ENCODE results near the gene METTL21A.

Gene METTL21A

DNA sequence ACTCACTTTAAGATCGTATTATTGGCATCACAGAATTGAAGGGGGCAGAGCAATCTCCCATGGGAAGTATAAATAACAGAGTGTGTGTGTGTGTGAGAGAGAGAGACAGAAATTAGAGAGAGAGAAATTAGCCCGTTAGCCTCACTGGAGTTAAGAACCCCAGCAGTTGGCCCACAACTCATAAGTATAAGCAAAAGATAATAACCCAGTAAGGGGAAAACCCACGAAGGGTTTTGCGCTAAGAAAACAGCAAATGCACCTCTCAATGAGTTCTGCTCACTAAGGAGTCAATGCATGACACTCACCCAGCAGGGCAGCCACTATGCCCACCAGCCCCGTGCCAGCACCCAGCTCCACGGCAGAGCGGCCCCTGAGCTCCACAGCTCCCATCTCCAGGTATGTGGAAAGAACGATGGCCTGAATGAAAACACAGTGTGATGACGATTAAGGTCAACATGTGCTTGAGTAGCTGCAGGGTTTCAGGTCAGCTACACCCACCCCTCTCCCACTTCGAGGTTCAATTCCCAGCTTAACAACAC is 3.6 kb downstream of the METTL21A start:
- DNase-seq, result no peak

DNA sequence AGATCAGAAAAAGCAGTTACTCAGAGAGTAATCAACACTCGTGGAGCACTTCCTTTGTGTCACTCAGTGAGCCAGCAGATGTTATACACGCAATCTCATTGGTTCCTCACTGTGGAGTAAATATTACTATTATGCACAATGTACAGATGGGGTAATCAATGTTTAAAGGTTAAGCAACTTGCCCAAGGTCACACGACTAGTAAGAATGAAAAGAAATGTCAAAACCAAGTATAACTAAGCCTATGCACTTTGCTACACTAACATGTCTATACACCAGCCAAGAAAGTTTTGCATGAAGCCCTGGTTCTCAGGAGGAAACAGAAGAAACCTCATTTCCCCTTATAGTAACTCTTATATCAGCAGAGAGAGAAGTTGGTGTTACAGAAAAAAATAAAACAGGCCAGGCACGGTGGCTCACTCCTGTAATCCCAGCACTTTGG is 5.4 kb downstream of the METTL21A start:
- DNase-seq, result no peak

DNA sequence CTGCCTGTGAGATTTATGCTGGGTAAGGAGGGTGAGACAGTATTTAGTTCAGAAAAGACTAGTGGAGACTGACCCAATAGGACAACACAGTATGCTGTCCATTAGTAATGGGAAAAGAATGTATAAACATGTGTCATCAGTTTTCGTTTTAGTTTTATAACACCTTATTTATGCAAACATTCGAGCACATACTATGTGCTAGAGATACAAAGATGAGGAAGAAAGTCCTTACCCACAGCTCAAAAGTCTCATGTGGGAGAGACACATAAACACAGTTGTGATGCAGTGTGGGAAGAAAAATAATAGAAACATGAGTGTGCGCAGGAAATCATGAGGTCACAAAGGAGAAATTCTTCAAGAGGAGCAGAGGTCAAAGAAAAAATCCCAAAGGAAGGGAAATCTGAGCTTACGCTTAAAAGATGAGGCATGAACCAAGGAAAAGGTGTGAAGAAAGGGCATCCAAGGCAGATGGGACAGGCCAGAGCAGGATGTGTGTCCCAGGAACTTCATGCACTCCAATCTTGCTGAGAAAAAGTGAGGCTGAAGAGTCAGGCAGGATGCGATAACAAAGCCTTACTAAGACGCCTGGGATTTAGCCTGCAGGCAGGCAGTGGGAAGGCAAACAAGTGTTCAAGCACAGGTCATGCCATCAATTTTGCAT is 8.1 kb downstream of the METTL21A start:
- no peak for DNase-seq

DNA sequence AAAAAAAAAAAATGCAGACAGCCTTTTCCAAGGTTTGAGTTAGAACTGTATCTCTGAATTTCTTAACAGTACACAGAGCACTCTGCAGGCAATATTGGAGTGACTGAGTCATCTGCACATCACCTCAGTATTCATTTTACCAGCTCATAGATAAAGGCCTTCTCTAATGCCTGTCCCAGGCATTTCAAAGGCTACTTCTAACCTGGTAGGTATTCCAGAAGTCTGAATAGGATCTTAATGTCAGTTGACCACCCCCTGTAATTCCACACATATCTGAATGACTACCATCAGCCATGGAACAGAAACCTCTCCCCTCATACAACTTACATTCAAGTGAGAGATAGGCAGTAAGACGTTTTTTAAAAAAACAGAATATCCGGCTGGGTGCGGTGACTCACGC is 9.0 kb downstream of the METTL21A start:
- DNase-seq, result no peak

DNA sequence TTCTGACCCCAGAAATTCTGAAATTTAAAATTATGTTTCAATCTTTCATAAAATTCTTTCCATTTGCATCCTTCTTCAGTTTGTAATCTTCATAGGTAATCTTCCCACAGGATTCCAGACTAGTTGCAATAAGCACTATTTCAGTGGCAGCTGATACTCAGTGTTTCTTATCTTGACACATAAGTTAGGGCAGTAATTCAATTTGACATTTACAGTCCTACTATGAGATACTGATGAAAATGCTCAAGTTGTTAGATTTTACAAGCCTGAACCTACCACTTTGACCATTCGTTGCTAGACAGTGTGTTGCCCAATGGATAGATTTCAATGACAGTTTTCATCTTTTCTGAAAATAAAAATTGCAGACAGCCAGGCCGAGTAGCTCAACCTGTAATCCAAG is 10.4 kb downstream of the METTL21A start:
- DNase-seq, result no peak

DNA sequence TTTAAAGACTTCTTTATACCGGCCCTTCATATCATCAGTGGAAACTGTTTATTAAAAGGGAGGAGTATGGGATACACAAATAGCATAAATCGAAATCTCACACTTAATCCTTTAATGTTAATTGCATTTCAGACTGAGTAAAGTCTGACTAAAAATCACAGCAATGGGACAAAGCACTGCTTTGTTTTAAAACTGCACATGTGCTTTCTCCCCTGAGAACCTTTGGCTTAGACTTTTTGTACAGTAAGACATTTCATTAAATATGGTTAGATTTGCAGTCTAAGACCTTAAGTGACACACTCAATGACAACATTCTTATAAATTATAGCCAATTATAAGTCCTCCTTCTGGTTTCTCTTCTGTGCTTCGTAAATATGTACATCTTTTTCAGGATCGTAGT is 12.5 kb downstream of the METTL21A start:
- no peak for DNase-seq

DNA sequence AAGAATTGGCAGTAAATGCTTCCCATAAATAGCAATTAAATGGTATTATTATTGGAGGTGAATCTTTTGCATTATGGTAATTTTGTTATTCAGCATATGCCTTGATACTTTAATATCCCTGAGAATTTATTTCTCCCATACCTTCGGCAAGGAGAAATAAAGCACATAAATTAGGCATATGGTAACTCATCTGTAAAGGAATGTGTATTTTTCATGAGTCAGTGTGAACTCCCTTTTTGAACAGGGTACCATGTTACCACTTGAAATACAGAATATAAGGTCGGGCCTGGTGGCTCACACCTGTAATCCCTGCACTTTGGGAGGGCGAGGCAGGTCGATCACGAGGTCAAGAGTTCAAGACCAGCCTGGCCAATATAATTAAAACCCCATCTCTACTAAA is 18.4 kb downstream of the METTL21A start:
- no peak for DNase-seq

DNA sequence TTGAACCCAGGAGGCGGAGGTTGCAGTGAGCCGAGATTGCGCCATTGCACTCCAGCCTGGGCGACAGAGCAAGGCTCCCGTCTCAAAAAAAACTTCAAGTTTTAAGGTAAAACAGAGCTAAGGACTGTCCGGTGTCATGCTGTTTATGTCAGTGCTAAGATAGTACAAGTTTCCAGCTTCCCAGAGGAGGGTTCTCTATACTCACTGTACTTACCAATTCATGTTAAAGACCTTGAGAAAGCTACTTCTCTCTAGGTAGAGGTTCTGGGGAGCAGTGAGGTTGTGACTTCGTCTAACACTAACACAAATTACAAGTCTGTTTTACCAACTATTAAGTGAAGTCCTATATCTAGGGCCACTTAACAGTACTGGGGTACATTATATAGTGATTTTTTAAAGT is 18.8 kb downstream of the METTL21A start:
- DNase-seq, result no peak

DNA sequence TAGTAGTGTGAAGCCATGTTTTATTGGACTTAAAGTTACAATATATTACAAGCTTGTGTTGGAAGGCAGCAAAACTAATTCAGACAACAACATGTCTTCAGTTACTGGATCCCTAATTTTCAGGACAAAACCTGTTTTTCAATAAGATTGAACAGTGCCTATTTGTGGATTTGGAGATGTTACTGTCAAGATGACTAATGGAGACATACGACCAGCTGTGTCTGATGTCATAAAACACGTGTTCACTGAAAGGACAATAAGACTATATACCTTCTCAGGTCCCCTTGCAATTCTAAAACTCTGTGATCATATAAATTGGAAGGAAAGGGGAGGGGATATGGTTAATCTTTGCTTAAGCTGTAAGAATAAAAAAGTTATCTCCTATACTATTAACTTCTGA is 21.7 kb downstream of the METTL21A start:
- DNase-seq, result no peak

DNA sequence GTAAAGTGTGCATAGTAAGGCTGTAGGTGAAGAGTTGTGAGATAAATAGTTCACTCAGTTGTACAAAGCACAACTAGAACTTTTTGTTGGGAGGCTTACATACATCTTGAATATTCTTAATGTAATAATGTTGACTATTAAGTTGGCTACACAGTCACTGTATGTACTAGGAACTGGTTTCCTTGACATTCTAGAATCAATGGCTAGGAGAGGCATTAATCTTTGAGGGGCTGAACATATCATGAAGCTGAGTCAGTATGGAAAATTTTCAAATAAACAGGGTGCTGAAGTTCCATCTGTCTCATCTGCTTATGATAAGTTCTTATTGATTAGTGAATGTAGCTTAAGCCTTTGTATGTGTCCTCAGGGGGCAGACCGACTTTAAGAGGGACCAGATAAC is 23.4 kb downstream of the METTL21A start:
- no peak for DNase-seq

DNA sequence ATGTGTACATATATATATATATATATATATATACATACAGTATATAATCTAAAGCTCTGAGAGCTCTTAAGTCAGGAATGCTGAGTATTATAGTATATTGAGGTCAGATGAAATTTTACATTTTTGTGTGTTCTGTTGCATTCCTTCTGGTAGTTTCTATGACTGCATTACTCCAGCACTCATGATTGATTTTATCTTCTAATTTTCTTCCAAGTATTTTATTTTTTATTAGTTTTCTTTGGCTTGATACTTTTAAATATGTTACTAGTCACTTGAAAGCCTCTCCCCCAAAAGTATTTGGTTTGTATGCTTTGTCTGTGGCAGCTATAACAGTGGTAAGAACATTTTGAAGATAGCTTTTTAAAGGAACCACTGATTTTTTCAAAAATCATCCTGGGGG is 25.0 kb downstream of the METTL21A start:
- DNase-seq, result no peak

DNA sequence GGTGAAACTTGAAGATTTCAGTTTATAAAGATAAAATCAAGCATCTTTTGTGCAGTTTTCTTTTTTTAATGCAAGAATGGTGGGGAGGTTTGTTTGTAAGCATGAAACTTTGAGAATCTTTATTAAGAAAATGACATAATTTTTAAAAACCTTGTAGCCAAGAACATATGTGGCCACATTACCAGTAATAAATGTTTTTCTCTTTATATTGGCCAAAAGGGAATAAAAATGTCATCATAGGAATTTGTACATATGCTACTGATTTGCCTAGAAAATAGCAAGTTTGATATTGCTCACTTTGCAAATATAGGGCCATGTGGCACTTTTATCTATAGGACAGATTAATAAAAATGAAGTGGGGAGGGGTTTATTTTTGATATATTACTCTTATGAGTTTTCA is 25.6 kb downstream of the METTL21A start:
- DNase-seq, result no peak

DNA sequence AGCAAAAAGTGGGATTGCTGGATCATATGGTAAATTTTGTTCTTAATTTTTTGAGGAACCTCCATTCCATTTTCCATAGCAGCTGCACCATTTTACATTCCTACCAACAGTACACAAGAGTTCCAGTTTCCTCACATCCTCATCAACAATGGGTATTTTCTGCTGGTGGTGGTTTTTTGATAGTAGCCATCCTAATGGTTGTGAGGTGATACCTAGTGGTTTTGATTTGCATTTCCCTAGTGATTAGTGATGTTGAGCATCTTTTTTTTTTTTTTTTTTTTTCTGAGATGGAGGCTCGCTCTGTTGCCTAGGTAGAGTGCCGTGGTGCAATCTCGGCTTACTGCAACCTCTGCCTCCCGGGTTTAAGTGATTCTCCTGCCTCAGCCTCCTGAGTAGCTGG is 30.5 kb downstream of the METTL21A start:
- no peak for DNase-seq

DNA sequence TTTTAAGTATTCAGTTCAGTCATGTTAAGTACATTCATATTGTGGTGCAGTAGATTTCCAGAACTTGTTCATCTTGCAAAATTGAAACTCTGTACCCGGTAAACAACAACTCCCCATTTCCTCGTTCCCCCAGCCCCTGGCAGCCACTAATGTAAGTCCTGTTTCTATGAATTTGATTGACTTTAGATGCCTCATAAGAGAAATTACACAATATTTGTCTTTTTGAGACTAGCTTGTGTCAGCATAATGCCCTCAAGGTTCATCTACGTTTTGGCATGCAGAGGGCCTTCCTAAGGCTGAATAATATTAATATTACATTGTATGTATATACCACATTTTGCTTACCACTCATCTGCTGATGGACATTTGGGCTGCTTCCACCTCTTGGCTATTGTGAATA is 30.9 kb downstream of the METTL21A start:
- DNase-seq, result no peak

DNA sequence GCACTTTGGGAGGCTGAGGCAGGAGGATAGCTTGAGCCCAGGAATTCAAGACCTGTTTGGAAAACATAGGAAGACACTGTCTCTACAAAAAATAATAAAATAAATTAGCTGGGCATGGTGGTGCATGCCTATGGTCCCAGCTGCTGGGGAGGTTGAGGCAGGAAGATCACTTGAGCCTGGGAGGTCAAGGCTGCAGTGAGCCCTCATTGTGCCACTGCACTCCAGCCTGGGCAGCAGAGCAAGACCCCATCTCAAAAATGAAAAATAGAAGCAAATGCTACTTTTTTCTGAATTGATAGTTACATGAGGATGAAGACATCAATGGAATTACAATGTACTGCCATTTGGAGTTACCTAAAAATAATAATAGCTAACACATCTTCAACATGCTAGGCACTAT is 31.9 kb downstream of the METTL21A start:
- DNase-seq, result no peak

DNA sequence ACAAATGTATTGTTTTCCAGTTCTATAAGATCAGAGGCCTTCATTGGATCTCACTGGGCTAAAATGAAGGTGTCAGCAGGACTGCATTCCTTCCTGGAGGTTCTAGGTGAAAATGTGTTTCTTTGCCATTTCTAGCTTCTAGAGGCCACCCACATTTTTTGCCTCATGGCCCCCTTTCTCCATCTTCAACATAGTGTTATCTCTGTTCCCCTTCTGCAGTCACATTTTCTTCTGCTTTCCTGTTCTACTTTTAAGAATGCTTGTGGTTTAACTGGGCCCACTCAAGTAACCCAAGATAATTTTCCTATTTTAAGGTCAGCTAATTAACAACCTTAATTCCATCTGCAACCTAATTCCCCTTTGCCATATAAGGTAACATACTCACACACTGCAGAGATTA is 36.1 kb downstream of the METTL21A start:
- no peak for DNase-seq

DNA sequence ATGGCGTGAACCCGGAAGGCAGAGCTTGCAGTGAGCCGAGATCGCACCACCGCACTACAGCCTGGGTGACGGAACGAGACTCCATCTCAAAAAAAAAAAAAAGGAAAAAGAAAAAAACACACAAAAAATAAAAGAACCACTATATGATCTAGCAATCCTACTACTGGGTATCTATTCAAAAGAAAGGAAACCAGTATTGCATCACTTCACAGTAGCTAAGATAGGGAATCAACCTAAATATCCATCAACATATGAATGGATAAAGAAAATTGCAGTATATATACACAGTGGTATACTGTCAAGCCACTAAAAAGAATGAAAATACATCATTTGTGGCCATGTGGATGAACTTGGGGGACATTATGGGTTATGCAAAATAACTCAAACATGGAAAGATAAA is 37.9 kb downstream of the METTL21A start:
- DNase-seq, result no peak

DNA sequence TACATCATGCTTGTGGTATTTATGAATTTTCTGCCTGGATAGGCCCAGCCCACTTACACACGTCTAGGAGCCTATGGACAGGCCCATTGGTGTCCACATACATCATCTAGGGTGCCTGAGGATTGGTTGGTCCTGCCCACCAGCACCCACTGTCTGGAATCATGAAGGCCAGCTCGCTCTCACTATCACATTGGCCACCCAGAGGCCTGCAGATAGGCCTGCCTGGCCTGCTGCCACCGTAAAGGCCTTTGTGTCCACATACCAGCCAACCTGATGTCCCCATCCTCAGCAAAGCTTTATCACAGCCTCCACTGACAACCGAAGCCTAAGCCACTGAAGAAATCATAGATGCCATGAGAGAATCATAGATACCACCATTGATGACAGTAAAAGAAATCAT is 40.2 kb downstream of the METTL21A start:
- DNase-seq, result no peak

DNA sequence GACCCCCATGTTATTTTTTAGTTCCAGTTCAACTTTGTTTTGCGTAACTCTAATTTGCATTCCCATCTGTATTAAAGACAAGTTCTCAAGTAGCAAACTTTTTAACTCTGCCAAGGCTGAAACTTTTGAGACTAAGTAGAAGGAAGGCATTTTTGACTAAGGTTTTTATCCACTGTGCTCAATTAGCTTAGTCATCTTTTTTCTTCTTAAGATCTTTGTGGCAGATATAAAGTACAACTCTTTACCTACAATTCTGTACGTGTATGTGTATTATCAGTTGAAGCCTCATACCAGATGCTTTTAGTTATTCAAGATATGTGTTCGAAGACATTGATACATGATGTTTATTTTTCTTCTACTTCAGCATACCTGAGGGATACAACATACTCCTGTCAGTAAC is 53.8 kb downstream of the METTL21A start:
- no peak for DNase-seq

DNA sequence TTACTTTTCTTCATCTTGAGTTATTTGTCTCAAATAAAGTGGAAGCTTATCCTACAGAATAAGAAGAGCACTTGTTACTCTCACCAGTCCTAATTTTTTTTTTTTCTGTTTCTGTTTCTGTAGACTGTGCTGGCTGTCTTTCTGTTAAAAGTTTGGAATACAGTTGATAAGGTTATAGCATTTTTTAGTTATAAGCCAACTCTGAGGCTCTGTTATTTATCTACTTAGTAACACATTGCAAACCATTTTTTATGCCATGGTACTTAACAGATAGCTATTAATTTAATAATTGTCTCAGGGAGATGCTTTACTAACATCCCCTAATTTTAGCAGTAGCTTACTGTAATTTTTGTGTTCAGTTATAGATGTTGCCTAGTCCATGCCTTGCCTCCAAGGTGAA is 57.5 kb downstream of the METTL21A start:
- DNase-seq, result no peak

DNA sequence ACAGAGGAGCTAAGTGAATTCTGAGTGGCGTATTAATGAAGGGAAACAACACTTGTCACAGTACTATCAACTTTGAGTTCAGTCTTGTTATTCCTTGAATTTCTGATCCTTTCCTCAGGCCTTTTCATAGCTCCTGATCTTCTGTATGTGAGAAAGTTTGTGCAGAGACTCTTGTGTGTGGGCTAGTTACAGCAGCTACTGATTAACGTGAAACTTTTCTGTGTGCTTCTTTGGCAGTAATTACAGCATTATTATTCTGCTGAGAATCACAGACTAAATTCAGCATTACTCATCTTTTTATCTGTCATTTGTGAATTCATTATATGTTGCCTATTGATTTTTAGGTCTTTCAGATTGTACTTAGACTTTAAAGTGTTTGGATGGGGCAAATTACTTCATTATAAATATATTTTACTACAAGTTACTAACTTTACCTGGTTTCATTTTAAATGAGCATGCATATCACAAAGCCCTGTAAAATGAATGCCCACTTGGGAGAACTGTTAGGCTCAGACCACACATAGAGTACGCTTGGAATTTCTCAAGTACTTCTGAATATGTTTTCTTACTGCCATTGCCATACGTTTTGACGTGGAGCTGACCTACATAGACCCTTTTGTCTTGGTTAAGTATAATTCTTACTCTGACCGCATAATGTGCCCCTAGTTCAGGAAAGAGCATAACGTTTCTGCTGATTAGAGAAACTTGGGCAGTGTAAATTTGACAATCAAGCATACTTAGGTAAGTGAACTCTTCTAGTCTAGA is 59.3 kb downstream of the METTL21A start:
- DNase-seq, result no peak
